Measurements from ENCODE around the gene KICS2.

- TF ChIP-seq CTCF (conservative IDR thresholded peaks at IDR 0.05) (no peak), EZH2 (IDR thresholded peaks at IDR 0.05; ENCODE audit: low read depth) (no peak)
Measured at GRCh38 chr12:64220046-64220445, 2.0 kb downstream of the KICS2 start.

All from PC-9 (cell line).